SU-DHL-6 (cell line): ENCODE measurements around the gene RPL28.

Source experiments
- H2AFZ ChIP-seq: fragments of 200-600 bp; sonication (generic); 2 replicates; pipeline ENCODE4 v1.6.1; 2014; ENCODE audit warnings: low read depth, mild to moderate bottlenecking, moderate library complexity, mixed read lengths, antibody characterized with exemption, low read length; ENCODE audit not compliant: severe bottlenecking
- H3F3A ChIP-seq: fragments of 200-600 bp; shearing (Covaris generic); 2 replicates; pipeline ENCODE4 v1.6.0; 2016; ENCODE audit warnings: antibody characterized with exemption, mild to moderate bottlenecking; ENCODE audit not compliant: insufficient read depth
- H3K27ac ChIP-seq: fragments of 200-600 bp; sonication (generic); 2 replicates; pipeline ENCODE4 v1.5.1; 2016; ENCODE audit warnings: low read depth, mild to moderate bottlenecking, low read length, moderate library complexity, mixed read lengths
- H3K27me3 ChIP-seq: fragments of 200-600 bp; sonication (generic), shearing (Covaris generic); 2 replicates; pipeline ENCODE4 v1.6.0; 2014; ENCODE audit warnings: mild to moderate bottlenecking, low read length
- H3K36me3 ChIP-seq: fragments of 200-600 bp; sonication (generic); 2 replicates; pipeline ENCODE4 v1.6.1; 2014; ENCODE audit warnings: mild to moderate bottlenecking, low read length, mixed read lengths
- H3K4me2 ChIP-seq: fragments of 300-600, 200-600 bp; shearing (Covaris generic), sonication (generic); 2 replicates; pipeline ENCODE4 v1.6.0; 2014; ENCODE audit warnings: low read length, low read depth, mild to moderate bottlenecking; ENCODE audit not compliant: poor library complexity, severe bottlenecking
- H3K4me3 ChIP-seq: fragments of 200-600 bp; sonication (generic); 2 replicates; pipeline ENCODE4 v1.5.1; 2014; ENCODE audit warnings: antibody characterized with exemption, low read length, mild to moderate bottlenecking, mixed read lengths; ENCODE audit not compliant: insufficient read depth, poor library complexity, severe bottlenecking
- H3K79me2 ChIP-seq: fragments of 200-600 bp; sonication (generic); 2 replicates; pipeline ENCODE4 v1.6.1; 2014; ENCODE audit warnings: mild to moderate bottlenecking, low read length, moderate library complexity; ENCODE audit not compliant: insufficient read depth
- H3K9ac ChIP-seq: fragments of 200-600 bp; sonication (generic); 2 replicates; pipeline ENCODE4 v1.7.0; 2014; ENCODE audit warnings: mild to moderate bottlenecking, low read length
- H3K9me2 ChIP-seq: fragments of 200-600 bp; sonication (generic); replicated peaks from 2 replicates; pipeline ENCODE4 v1.6.1; 2014; ENCODE audit warnings: low read length; ENCODE audit not compliant: insufficient read depth
- H3K9me3 ChIP-seq: fragments of 200-600 bp; sonication (generic); 2 replicates; pipeline ENCODE4 v1.6.1; 2014; ENCODE audit warnings: low read length, mixed read lengths; ENCODE audit not compliant: insufficient read depth
- H4K20me1 ChIP-seq: fragments of 200-600 bp; sonication (generic); 2 replicates; pipeline ENCODE4 v1.6.1; 2014; ENCODE audit warnings: low read depth, mild to moderate bottlenecking, antibody characterized with exemption, low read length, moderate library complexity, mixed read lengths
- CTCF ChIP-seq: fragments of 200-600 bp; sonication (generic); IDR thresholded peaks from one replicate; pipeline ENCODE4 v1.5.1; 2017; ENCODE audit warnings: antibody characterized with exemption, mild to moderate bottlenecking, low read length, moderate library complexity; ENCODE audit not compliant: insufficient read depth, poor library complexity, severe bottlenecking
- EZH2phosphoT487 ChIP-seq: fragments of 200-600 bp; sonication (generic), shearing (Covaris generic); conservative IDR thresholded peaks from 2 replicates; pipeline ENCODE4 v1.6.1; 2018; ENCODE audit warnings: mild to moderate bottlenecking, antibody characterized with exemption, low read length, moderate library complexity, mixed read lengths

RPL28 gene

GRCh38 chr19:55355213-55355821, 30.4 kb upstream of the RPL28 start:
- H3K9ac ChIP-seq, result no peak overlapping the region
- no peak overlapping the region for H3K4me3 ChIP-seq
- H3K27ac ChIP-seq, result no peak overlapping the region
- no peaks in the 10 kb centered on the region for H4K20me1 ChIP-seq
- TF ChIP-seq CTCF (no peak), EZH2phosphoT487 (no peak)
- H3K9me2 ChIP-seq, result no peaks in the 10 kb centered on the region
- H3K9me3 ChIP-seq, result no peaks in the 10 kb centered on the region
- no peaks in the 10 kb centered on the region for H3F3A ChIP-seq
- H3K79me2 ChIP-seq, result no peaks in the 10 kb centered on the region
- no peak overlapping the region for H2AFZ ChIP-seq
- no peaks in the 10 kb centered on the region for H3K27me3 ChIP-seq
- H3K36me3 ChIP-seq, result no peaks in the 10 kb centered on the region
- no peak overlapping the region for H3K4me2 ChIP-seq

GRCh38 chr19:55358493-55358892, 27.2 kb upstream of the RPL28 start:
- Histone ChIP-seq H3K36me3 (no peaks in the 10 kb centered on the region), H2AFZ (no peak overlapping the region), H3K79me2 (no peaks in the 10 kb centered on the region), H3K9me2 (no peaks in the 10 kb centered on the region), H4K20me1 (no peaks in the 10 kb centered on the region), H3K4me3 (no peak overlapping the region), H3K4me2 (no peak overlapping the region), H3K27me3 (no peaks in the 10 kb centered on the region), H3K27ac (no peak overlapping the region), H3K9me3 (no peaks in the 10 kb centered on the region), H3F3A (no peaks in the 10 kb centered on the region), H3K9ac (no peak overlapping the region)
- TF ChIP-seq EZH2phosphoT487 (no peak), CTCF (no peak)

GRCh38 chr19:55358943-55359908, 26.5 kb upstream of the RPL28 start:
- Histone ChIP-seq H3K27me3 (no peaks in the 10 kb centered on the region), H3K9me2 (no peaks in the 10 kb centered on the region), H3K36me3 (no peaks in the 10 kb centered on the region), H3F3A (no peaks in the 10 kb centered on the region), H3K79me2 (no peaks in the 10 kb centered on the region), H3K27ac (no peak overlapping the region), H4K20me1 (no peaks in the 10 kb centered on the region), H3K9ac (no peak overlapping the region), H3K4me3 (no peak overlapping the region), H3K4me2 (no peak overlapping the region), H3K9me3 (no peaks in the 10 kb centered on the region), H2AFZ (no peak overlapping the region)
- TF ChIP-seq CTCF (no peak), EZH2phosphoT487 (no peak)
